ENCODE data around the gene IL4R. TPM values are rescaled to one million over a fixed set of nuclear protein-coding genes. Genes with fewer than 3 reads are reported as not detected.

The IL4R gene
- total RNA-seq, 2 experiments from 2014 or later: 73.1 to 82.8 TPM

- Histone ChIP-seq H4K20me1 (ENCODE audit: insufficient read depth, low read length) (no peaks in the 10 kb centered on the region), H3K9me3 (ENCODE audit: low read length) (peaks cover 6% of the 10 kb centered on the region; the same call in 1 of the 2 replicates), H3K9me2 (ENCODE audit: insufficient read depth, low read length) (no peaks in the 10 kb centered on the region), H3K36me3 (ENCODE audit: insufficient read depth, low read length) (no peaks in the 10 kb centered on the region), H3K27ac (ENCODE audit: low read depth, low read length, poor library complexity, severe bottlenecking) (no peak overlapping the region), H3K4me1 (ENCODE audit: insufficient read depth, low read length, poor library complexity, severe bottlenecking) (peaks cover 36% of the 10 kb centered on the region), H3K79me2 (ENCODE audit: insufficient read depth, low read depth, low read length) (no peaks in the 10 kb centered on the region), H2AFZ (ENCODE audit: low read length) (no peak overlapping the region), H3K4me3 (ENCODE audit: low read depth, low read length, poor library complexity, severe bottlenecking) (no peak overlapping the region), H3K4me2 (ENCODE audit: low read length) (no peak overlapping the region)
- DNase-seq (ENCODE audit: low spot score): no peak
- BruUV-seq (replicated peaks): no TSS peak
- ChIA-PET POLR2A (interaction anchor here (1.7 kb wide), 1 partner anchor 10 kb away, joined by 6 read pairs; no protein-coding TSS in a partner anchor), CTCF (ENCODE audit: unreplicated experiment) (no interaction called here)
- intact Hi-C loops (cut with micrococcal nuclease; ENCODE audit: unreplicated experiment): no loop called here
- no peak for TF ChIP-seq EZH2phosphoT487 (IDR thresholded peaks at IDR 0.05; ENCODE audit: borderline replicate concordance, low read depth, low read length)
- no peak for TF ChIP-seq CTCF (conservative IDR thresholded peaks at IDR 0.05; ENCODE audit: low read length)
Observed at GRCh38 chr16:27384425-27384824, 70.7 kb downstream of the IL4R start.

GRCh38 chr16:27385398-27385797 is 71.6 kb downstream of the IL4R start:
- ChIA-PET POLR2A (no interaction called here), CTCF (ENCODE audit: unreplicated experiment) (no interaction called here)
- no peak for TF ChIP-seq CTCF (conservative IDR thresholded peaks at IDR 0.05; ENCODE audit: low read length)
- no peak for TF ChIP-seq EZH2phosphoT487 (IDR thresholded peaks at IDR 0.05; ENCODE audit: borderline replicate concordance, low read depth, low read length)
- no peaks in the 10 kb centered on the region for H4K20me1 ChIP-seq (ENCODE audit: insufficient read depth, low read length)
- H3K27ac ChIP-seq (ENCODE audit: low read depth, low read length, poor library complexity, severe bottlenecking): no peak overlapping the region
- H3K79me2 ChIP-seq (ENCODE audit: insufficient read depth, low read depth, low read length): no peaks in the 10 kb centered on the region
- no peak overlapping the region for H3K4me2 ChIP-seq (ENCODE audit: low read length)
- H3K36me3 ChIP-seq (ENCODE audit: insufficient read depth, low read length): no peaks in the 10 kb centered on the region
- intact Hi-C loops (cut with micrococcal nuclease; ENCODE audit: unreplicated experiment): no loop called here
- H3K4me1 ChIP-seq (ENCODE audit: insufficient read depth, low read length, poor library complexity, severe bottlenecking): peaks cover 28% of the 10 kb centered on the region
- peaks cover 15% of the 10 kb centered on the region; the same call in 1 of the 2 replicates for H3K9me3 ChIP-seq (ENCODE audit: low read length)
- H3K4me3 ChIP-seq (ENCODE audit: low read depth, low read length, poor library complexity, severe bottlenecking): no peak overlapping the region
- no peaks in the 10 kb centered on the region for H3K9me2 ChIP-seq (ENCODE audit: insufficient read depth, low read length)
- H2AFZ ChIP-seq (ENCODE audit: low read length): no peak overlapping the region
- no peak for DNase-seq (ENCODE audit: low spot score)
- no TSS peak for BruUV-seq (replicated peaks)

DNA sequence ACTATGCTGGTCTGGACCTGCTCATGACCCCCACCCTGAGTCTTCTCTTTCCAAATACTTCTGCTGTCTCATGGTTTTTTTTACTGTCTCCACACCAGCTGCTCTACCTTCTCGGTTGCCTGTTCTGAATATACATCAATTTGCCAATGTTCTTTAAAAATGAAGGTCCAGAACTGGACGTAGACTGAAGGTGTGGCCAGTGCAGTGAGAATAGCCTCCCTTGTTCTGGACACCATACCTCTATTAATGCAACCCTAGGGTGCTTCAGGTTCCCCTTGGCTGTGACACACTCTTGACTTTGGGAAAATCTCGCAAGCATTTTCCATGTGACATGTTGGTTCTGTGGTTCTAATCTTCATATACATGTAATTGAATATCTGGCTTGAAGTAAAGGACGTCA is 72.9 kb downstream of the IL4R start:
- H2AFZ ChIP-seq (ENCODE audit: low read length): no peak overlapping the region
- no peaks in the 10 kb centered on the region for H4K20me1 ChIP-seq (ENCODE audit: insufficient read depth, low read length)
- H3K4me1 ChIP-seq (ENCODE audit: insufficient read depth, low read length, poor library complexity, severe bottlenecking): peaks cover 18% of the 10 kb centered on the region
- intact Hi-C loops (cut with micrococcal nuclease; ENCODE audit: unreplicated experiment): no loop called here
- no peaks in the 10 kb centered on the region for H3K79me2 ChIP-seq (ENCODE audit: insufficient read depth, low read depth, low read length)
- H3K36me3 ChIP-seq (ENCODE audit: insufficient read depth, low read length): no peaks in the 10 kb centered on the region
- no peak overlapping the region for H3K4me3 ChIP-seq (ENCODE audit: low read depth, low read length, poor library complexity, severe bottlenecking)
- no peak for TF ChIP-seq EZH2phosphoT487 (IDR thresholded peaks at IDR 0.05; ENCODE audit: borderline replicate concordance, low read depth, low read length)
- TF ChIP-seq CTCF (conservative IDR thresholded peaks at IDR 0.05; ENCODE audit: low read length): no peak
- peaks cover 23% of the 10 kb centered on the region; the same call in 1 of the 2 replicates for H3K9me3 ChIP-seq (ENCODE audit: low read length)
- no peak for DNase-seq (ENCODE audit: low spot score)
- no peaks in the 10 kb centered on the region for H3K9me2 ChIP-seq (ENCODE audit: insufficient read depth, low read length)
- H3K27ac ChIP-seq (ENCODE audit: low read depth, low read length, poor library complexity, severe bottlenecking): no peak overlapping the region
- ChIA-PET CTCF (ENCODE audit: unreplicated experiment) (interaction anchor here (0.9 kb wide), 1 partner anchor 63 kb away, joined by 4 read pairs; no protein-coding TSS in a partner anchor), POLR2A (interaction anchor here (0.7 to 1.7 kb wide), 3 partner anchors 12 to 40 kb away, joined by 3 to 4 read pairs (median 3); no protein-coding TSS in a partner anchor)
- no TSS peak for BruUV-seq (replicated peaks)
- H3K4me2 ChIP-seq (ENCODE audit: low read length): no peak overlapping the region

Measured in OCI-LY7 (cell line).